Hematopoietic multipotent progenitor cell treated with erythropoietin and hydrocortisone succinate and interleukin-3 and kit ligand, for 17 days (in vitro differentiated cells): Measurements from ENCODE around the gene PLAC9.
"Not testable (repeated sequence)": the region's sequence is repeated elsewhere in the genome, so short reads cannot be mapped to it uniquely, and the experiment has no call there.

Source experiments
- DNase-seq: peaks from one replicate; pipeline ENCODE4 v3.0.0-alpha.2; 2015; ENCODE audit warnings: low spot score

Gene PLAC9

DNA sequence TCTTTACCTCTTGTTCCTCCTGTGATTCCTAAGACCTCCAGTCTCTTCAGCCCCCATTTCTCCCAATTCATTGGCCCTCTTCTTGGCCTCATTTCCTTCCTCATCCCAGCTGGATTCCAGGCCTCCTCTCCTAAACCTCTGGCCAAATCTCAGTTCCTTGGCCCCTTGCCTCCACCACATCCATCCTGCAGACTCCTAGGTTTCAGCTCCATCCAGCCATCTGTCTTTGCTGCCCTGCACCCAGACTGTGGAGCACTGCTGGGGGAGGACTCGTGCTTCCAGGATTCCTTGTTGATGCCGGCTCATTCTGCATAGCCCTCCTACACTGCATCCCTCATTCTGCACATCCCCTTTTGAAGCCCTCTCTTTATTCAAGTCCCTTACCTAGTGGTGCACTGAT, 6.7 kb downstream of the PLAC9 start:
- no peak for DNase-seq

DNA sequence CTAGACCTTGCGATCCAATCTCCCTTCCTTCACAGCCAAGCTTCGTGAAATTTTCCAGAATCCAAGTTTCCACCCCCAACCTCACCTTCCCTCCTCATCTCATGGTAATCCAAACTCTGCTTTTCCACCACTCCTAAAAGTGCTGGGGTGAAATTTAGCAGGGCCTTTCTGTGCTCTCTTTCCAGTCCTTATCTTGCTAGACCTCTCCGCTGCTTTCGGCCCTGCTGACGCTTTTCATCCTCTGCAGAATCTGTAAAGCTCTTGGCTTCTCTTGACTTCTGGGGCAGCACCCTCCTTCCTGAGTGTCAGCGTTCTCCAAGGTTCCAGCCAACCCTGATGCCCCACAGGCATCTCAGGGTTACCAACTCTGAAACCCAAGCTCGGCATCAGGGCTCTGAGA, 7.7 kb downstream of the PLAC9 start:
- no peak for DNase-seq

DNA sequence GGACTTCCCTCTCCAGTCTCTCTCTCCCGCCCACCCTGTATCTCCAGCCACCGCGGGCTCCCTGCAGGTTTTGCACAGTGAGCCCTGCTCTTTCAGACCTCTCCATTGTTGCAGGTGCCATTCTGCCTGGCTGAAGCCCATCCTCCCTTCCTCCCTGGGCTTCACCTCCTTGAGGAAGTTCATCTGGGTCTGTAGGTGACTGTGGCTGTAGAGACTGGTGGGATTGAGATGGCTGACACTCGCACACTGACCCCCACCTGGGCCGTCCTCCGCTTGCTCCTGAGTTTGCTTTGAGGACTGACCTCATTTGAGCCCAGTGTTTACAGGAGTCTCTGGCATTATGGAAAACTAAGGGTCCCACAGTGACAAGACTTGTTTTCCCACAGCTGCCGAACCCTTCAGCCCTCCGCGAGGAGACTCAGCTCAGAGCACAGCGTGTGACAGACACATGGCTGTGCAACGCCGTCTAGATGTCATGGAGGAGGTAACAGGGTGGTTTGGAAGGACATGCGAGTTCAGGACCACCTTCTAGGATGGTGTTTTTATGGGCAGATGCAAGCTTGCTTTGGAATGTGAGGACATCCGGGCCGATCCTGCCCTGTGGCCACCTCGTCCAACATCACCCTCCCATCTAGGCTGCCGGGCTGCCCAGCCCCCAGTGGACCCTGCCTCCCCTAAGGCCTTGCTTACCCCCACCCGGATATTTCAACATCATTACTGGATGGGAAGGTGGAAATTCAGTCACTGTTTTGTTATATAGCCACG, 9.3 kb downstream of the PLAC9 start:
- no peak for DNase-seq

DNA sequence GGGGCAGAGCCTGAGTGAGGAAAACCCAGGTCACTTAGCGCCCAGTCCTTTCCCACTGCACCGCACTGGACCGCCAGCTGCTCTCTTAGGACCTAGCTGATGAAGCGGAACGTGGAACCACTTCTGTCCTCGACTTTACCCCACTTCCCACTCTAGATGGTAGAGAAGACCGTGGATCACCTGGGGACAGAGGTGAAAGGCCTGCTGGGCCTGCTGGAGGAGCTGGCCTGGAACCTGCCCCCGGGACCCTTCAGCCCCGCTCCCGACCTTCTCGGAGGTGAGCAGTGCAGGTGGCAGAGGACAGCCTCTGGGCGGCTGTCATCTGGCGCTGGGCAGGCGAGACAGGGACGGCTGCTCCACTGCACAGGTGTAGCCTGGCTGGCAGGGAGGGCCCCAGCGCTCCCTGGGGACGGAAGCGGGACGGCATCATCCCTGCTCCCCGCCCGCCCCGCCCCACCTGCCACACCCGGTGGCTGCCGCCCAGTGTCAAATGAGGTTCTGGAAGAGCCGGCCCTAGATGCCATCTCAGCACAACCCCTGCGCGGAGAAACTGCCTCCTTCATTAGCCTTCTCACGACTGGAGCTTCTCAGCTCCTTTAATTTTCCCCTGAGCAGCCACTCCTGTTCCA, 11.7 kb downstream of the PLAC9 start:
- no peak for DNase-seq

DNA sequence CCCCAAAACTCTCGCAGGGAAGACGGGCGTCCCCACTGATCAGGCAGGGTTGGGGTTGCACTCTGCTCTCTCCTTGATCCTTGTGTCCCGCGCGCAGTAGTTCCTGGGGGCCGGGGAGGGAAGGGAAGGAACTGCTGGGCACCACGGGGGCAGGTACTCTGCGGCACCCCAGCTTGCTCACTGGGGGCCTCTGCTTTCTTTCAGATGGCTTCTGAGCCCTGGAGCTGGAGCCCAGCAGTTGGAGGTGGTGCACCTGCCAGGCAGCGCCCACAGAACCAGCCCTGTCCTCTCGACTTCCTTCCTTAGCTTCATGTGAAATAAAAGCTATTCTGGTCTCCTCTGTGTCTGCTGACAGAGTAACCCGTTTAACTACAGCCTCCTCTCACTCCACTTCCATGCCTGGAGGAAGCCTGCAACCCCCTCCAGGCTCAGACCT, 12.2 kb downstream of the PLAC9 start:
- DNase-seq: no peak

DNA sequence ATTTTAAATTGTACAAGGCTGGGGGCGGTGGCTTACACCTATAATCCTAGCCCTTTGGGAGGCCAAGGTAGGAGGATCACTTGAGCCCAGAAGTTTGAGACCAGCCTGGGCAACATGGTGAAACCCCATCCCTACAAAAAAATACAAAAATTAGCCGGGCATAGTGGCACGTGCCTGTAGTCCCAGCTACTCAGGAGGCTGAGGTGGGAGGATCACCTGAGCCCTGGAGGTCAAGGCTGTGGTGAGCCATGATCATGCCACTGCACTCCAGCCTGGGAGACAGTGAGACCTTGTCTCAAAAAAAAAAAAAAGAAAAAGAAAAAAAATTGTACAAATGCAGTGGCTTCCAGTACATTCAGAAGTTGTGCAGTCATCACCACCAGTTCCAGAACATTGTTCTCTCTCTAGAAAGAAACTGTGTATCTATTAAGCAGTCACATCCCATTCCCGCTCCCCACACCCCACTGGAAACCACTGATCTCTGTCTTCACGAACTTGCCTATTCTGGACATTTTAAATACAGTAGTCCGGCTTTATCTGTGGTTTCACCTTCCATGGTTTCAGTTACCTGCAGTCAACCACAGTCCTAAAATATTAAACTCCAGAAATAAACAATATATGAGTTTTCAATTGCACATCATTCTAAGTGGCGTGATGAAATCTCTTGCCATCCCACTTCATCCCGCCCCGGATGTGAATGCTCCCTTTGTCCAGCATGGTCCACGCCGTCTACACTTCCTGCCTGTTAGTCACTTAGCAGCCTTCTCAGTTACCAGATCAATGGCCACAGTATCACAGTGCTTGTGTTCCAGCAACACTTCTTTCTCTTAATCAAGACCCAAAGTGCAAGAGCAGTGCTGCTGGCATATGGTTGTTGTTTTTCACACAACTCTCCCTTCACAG, 13.1 kb downstream of the PLAC9 start:
- not testable (repeated sequence) for DNase-seq

GRCh38 chr10:80146918-80147317, 14.4 kb downstream of the PLAC9 start:
- DNase-seq: no peak

DNA sequence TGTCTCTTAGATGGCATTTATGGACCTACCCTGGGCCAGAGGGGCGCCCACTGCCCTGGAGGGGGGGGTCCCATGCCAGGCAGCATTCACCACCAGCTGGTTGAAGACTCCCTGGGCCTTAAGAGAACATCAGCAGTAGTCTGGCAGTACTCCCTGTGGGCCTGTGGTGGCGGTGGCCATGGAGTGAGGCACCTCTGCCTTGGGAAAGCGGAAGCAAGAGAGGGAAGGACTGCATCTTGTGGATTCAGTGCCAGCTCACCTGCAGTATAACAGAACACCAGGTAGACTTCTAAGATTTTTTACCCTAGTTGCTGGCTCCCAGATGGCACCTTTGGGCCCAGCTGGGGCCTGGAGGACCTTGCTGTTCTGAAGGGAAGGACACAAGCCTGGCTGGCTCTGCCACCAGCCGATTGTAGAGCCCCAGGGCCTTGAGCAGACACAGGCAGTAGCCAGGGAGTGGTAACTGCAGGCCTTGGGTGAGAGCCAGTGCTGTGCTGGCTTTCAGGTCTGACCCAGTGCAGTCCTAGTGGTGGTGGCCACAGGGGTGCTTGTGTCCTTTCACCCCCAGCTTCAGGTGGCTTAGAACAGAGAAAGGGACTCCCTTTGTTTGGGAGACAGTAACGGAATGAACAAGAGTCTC, 15.8 kb downstream of the PLAC9 start:
- DNase-seq: no peak

DNA sequence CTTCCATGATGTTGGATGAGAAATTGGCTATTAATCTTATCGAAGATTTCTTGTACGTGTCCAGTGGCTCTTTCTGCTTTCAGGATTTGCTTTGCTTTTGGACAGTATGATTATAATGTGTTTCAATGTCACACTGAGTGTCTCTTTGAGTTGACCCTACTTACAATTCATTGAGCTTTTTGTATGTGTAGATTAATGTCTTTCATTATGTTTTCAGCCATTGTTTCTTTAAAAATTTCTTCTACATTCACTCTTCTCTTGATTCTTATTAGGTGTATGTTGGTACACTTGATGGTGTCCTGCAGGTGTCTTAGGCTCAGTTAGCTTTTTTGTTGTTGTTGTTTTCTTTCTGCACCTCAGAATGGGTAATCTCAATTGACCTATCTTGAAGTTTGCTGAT, 16.6 kb downstream of the PLAC9 start:
- no peak for DNase-seq

GRCh38 chr10:80150172-80150571, 17.6 kb downstream of the PLAC9 start:
- DNase-seq: no peak

DNA sequence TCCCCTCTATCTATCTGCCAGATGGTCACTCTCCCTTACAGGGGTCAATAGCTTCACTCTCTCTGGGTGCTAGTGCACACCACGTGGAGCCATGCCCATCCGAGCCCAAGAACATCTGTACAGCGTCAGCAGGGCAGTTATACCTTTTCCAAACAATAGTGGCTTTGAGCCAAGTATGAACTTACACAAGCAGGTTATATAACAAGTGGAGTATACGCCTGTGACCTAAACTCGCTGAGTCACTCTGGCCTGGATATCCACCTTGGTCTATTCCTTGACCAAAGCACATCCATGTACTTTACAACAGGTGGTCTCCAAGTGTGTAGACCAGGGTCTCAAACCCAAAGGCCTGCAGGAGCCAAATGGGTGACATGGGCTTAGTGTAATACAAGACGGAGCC, 20.3 kb downstream of the PLAC9 start:
- DNase-seq: no peak

GRCh38 chr10:80153460-80153859, 20.9 kb downstream of the PLAC9 start:
- no peak for DNase-seq

GRCh38 chr10:80154626-80154977, 22.1 kb downstream of the PLAC9 start:
- DNase-seq: no peak

- no peak for DNase-seq
These were observed 22.6 kb downstream of the PLAC9 start for GRCh38 chr10:80154978-80155695.

GRCh38 chr10:80155696-80156215, 23.2 kb downstream of the PLAC9 start:
- DNase-seq: no peak

DNA sequence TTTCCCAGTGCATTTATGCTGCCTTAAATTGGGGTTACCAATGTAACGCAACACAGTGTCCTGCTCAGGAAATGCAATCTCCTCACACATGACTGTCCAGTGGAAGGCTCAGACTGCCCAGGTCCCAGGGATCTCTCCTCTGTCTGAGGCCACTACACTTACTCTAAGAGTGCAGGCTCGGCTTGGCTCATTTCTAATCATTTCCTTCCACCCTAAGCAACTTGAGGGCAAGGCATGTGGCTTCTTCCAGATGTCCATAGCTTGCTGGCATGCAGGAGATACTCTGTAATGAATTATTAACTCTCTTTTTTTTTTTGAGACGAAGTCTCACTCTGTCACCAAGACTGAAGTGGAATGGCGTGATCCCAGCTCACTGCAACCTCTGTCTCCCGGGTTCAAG, 23.7 kb downstream of the PLAC9 start:
- no peak for DNase-seq

GRCh38 chr10:80157561-80157960, 25.0 kb downstream of the PLAC9 start:
- no peak for DNase-seq

- DNase-seq: no peak
These were observed 25.6 kb downstream of the PLAC9 start for GRCh38 chr10:80158126-80158525.

GRCh38 chr10:80158598-80159127, 26.1 kb downstream of the PLAC9 start:
- DNase-seq: no peak

DNA sequence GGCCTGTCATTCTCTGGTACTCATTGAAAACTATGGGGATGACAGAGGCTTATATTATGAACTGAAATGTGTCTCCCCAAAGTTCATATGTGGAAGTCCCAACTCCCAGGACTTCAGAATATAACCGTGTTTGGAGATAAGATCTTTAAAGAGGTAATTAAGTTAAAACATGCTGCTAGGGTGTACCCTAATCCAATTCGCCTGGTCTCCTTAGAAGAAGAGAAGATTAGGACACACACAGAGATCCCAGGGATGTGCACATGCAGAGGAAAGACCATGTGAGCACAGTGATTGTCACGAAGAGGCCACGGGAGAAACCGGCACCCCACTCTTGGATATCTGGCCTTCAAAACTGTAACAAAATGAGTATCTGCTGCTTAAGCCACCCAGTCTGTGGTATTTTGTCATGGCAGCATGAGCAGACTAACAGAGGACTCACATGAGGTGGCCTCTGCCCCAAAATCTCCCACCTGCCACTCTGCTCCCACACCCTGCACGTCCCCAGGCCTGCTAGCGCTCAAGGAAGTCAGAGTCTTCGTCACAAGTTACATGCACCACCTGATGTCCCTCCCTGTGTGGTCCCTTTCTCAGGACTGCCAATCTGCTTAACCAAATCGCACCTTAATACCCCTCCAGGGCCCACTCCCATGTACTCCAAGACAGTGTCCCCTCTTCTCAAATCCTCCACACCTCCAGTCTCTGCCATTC, 26.8 kb downstream of the PLAC9 start:
- no peak for DNase-seq
